Hematopoietic multipotent progenitor cell (in vitro differentiated cells): ENCODE measurements around the gene SGSM2. TPM values are rescaled to one million over a fixed set of nuclear protein-coding genes. Genes with fewer than 3 reads are reported as not detected.
A peak's percentile ranks its signal among the peaks of the same experiment; 100 is the strongest.

Source experiments
- DNase-seq, 3 donors: peaks; one replicate each; pipeline ENCODE4 v3.0.0-alpha.2; 2011 to 2015; ENCODE audit warnings: low read depth in 2 of 3, low spot score in 2 of 3
- total RNA-seq: library from RNA; depleted of rRNA; stranded (reverse); fragments of >200 nt; gene quantifications from one replicate; pipeline ENCODE4 v1.2.3, GENCODE V29; 2012

SGSM2 gene
- total RNA-seq, 1 donor = 72.2 TPM

GRCh38 chr17:2384439-2385127, 47.3 kb downstream of the SGSM2 start:
- no peak for DNase-seq

- no peak for DNase-seq
These were observed 48.2 kb downstream of the SGSM2 start for GRCh38 chr17:2385240-2386210.

- no peak for DNase-seq
These were observed 49.2 kb downstream of the SGSM2 start for GRCh38 chr17:2386400-2387085.

- DNase-seq = no peak
These were observed 50.1 kb downstream of the SGSM2 start for GRCh38 chr17:2387086-2388019.

GRCh38 chr17:2388020-2388682, 50.9 kb downstream of the SGSM2 start:
- DNase-seq = no peak

GRCh38 chr17:2388683-2389055, 51.4 kb downstream of the SGSM2 start:
- peak in 1 of 3 donors; percentile 28 for DNase-seq

- DNase-seq = no peak
These were observed 53.0 kb downstream of the SGSM2 start for GRCh38 chr17:2390199-2390836.

GRCh38 chr17:2391597-2392251, 54.4 kb downstream of the SGSM2 start:
- no peak for DNase-seq

- peak; percentile 88 to 96 (median 93) for DNase-seq
These were observed 55.2 kb downstream of the SGSM2 start for GRCh38 chr17:2392252-2393173.

GRCh38 chr17:2393174-2393953, 56.1 kb downstream of the SGSM2 start:
- DNase-seq = peak; percentile 84 to 90 (median 88)

GRCh38 chr17:2393954-2394749, 56.9 kb downstream of the SGSM2 start:
- DNase-seq = no peak

GRCh38 chr17:2394775-2395201, 57.5 kb downstream of the SGSM2 start:
- no peak for DNase-seq

GRCh38 chr17:2395258-2396181, 58.2 kb downstream of the SGSM2 start:
- DNase-seq = no peak

- no peak for DNase-seq
These were observed 58.9 kb downstream of the SGSM2 start for GRCh38 chr17:2396192-2396567.
